Measurements from ENCODE around the gene SSTR5.

GRCh38 chr16:1122398-1122765 is 49.8 kb downstream of the SSTR5 start:
- no peak for TF ChIP-seq CTCF (IDR thresholded peaks at IDR 0.05)
- TF ChIP-seq POLR2A (IDR thresholded peaks at IDR 0.05), result no peak
